ENCODE data around the gene ZNF500. TPM values are rescaled to one million over a fixed set of nuclear protein-coding genes. Genes with fewer than 3 reads are reported as not detected.
A peak's percentile ranks its signal among the peaks of the same experiment; 100 is the strongest.

Gene ZNF500
- total and polyA plus RNA-seq, 2 of the 4 experiments (the other 2 are of a cell fraction), result 4.5 to 5.9 TPM

DNA sequence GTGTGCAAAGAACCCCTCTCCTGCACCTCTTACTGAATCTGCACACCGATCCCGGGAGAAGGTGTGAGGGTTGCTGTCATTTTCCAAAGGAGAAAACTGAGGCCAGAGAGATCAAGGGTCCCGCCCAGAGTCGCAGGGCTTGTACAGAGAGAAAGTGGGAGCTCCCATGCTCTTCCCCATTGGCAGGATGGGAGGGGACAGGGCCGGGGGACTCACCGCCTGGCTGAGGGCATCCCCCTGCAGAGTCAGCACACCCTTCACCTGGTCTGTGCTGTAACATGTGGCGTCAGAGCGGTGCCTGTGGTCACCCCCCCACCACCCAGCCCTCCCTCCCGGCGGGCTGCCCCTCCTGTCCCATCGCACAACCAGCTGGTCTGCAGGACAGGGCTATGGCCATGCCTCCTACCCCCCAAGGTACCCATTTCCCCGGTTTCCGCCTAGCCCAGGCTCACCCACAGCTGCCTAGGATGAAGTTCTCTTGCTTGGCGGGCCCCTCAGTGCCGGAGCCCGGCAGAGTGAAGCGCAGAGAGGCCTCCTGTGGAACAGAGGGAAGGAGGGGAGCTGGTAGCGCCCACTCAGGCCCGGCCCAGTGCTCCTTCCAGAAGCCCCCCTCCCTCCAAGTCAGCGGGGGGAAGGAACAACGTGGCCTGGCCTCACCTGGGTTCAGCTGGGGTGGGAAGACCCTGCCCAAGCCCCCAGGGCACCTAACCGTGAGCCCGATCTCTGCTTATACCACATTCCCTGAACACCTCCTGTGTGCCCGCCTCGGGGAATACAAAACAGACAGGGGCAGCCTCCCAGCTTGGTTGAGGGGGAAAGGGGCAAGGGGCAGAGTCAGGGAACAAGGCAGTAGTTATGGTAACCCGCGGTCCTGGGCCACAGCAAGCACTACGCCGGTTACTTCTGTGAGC, 34.3 kb upstream of the ZNF500 start:
- Histone ChIP-seq H3K14ac (replicated peaks; ENCODE audit: low read depth, low read length) (0 out of 2 replicates have a peak overlapping the region, but pooled peaks have one; percentile 50), H2AFZ (replicated peaks; ENCODE audit: low read length, poor library complexity) (peak overlapping the region; percentile 97), H2AK9ac (replicated peaks; ENCODE audit: low read depth, low read length, poor library complexity) (peak overlapping the region; percentile 91), H4K20me1 (ENCODE audit: insufficient read depth, low read length) (no peaks in the 10 kb centered on the region; the same call in 1 of the 2 replicates), H2BK120ac (ENCODE audit: low read depth, low read length) (no peak overlapping the region), H3K4me2 (ENCODE audit: low read depth, low read length) (peak overlapping the region; percentile 75), H2BK15ac (ENCODE audit: low read depth, low read length) (no peak overlapping the region), H3K27ac (ENCODE audit: insufficient read depth, low read length) (no peak overlapping the region), H2AK5ac (ENCODE audit: low read depth, low read length) (0 out of 2 replicates have a peak overlapping the region, but pooled peaks have one; percentile 15), H2BK20ac (ENCODE audit: low read depth, low read length) (no peak overlapping the region), H3K4ac (ENCODE audit: low read depth, low read length) (no peak overlapping the region; the same call in 1 of the 2 replicates), H3K9me3 (ENCODE audit: control insufficient read depth, insufficient read depth, low read length) (no peaks in the 10 kb centered on the region), H3K9ac (ENCODE audit: low read depth, low read length) (peak overlapping the region; percentile 57), H3K36me3 (ENCODE audit: control insufficient read depth, insufficient read depth, low read length) (peaks cover 21% of the 10 kb centered on the region), H3K56ac (ENCODE audit: extremely low read depth, insufficient read depth, low read length) (no peak overlapping the region), H4K5ac (ENCODE audit: low read depth, low read length) (no peak overlapping the region), H3K23ac (ENCODE audit: low read depth, low read length) (peak overlapping the region; percentile 69), H4K91ac (ENCODE audit: insufficient read depth, low read depth, low read length) (no peak overlapping the region), H3K18ac (ENCODE audit: low read depth, low read length) (no peak overlapping the region), H3K9me1 (ENCODE audit: insufficient read depth, low read length) (no peaks in the 10 kb centered on the region), H2BK5ac (ENCODE audit: low read depth, low read length, poor library complexity, severe bottlenecking) (no peak overlapping the region), H3K4me1 (ENCODE audit: control insufficient read depth, insufficient read depth, low read length) (peaks cover 5% of the 10 kb centered on the region; the same call in 1 of the 2 replicates), H3K79me1 (ENCODE audit: low read depth in 1 of 2, low read length in 2 of 2) (peaks cover 0 to 7% of the 10 kb centered on the region in 2 experiments; a peak in 1 of 4 replicates), H3K27me3 (ENCODE audit: control insufficient read depth, insufficient read depth, low read length) (no peaks in the 10 kb centered on the region), H3K4me3 (ENCODE audit: insufficient read depth, low read depth, low read length) (peak overlapping the region; percentile 94), H4K8ac (ENCODE audit: low read depth in 2 of 2, low read length in 2 of 2) (peak overlapping the region; percentile 36 to 79; a peak in 3 of 4 replicates)
- ChIA-PET POLR2A (ENCODE audit: unreplicated experiment) (no interaction called here), CTCF (no interaction called here)
- no peak for TF ChIP-seq SMC3 (IDR thresholded peaks at IDR 0.05; ENCODE audit: low read depth, low read length)
- TF ChIP-seq MAFK (IDR thresholded peaks at IDR 0.05; ENCODE audit: low read depth, low read length), result no peak
- TF ChIP-seq MAZ (IDR thresholded peaks at IDR 0.05; ENCODE audit: borderline replicate concordance, low read depth, low read length), result no peak
- TF ChIP-seq, protein P1, sequence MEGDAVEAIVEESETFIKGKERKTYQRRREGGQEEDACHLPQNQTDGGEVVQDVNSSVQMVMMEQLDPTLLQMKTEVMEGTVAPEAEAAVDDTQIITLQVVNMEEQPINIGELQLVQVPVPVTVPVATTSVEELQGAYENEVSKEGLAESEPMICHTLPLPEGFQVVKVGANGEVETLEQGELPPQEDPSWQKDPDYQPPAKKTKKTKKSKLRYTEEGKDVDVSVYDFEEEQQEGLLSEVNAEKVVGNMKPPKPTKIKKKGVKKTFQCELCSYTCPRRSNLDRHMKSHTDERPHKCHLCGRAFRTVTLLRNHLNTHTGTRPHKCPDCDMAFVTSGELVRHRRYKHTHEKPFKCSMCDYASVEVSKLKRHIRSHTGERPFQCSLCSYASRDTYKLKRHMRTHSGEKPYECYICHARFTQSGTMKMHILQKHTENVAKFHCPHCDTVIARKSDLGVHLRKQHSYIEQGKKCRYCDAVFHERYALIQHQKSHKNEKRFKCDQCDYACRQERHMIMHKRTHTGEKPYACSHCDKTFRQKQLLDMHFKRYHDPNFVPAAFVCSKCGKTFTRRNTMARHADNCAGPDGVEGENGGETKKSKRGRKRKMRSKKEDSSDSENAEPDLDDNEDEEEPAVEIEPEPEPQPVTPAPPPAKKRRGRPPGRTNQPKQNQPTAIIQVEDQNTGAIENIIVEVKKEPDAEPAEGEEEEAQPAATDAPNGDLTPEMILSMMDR (conservative IDR thresholded peaks at IDR 0.05; ENCODE audit: low read depth, low read length), result no peak
- no peak for DNase-seq
- WGBS, 2 experiments (ENCODE audit: extremely low coverage in 2 of 2, insufficient read length in 1 of 2), result 87% methylated on average over 3 of the region's 29 CpGs; no CpG with 5 or more reads in 1 of the 2 experiments
- BruUV-seq (replicated peaks), result no TSS peak
- dilution Hi-C loops (cut with HindIII; ENCODE audit: low sequenced_read_pairs, unreplicated experiment), result no loop called here
- intact Hi-C loops (cut with micrococcal nuclease), result loop anchor here (5.0 kb wide), 1 partner anchor 34 kb away; the partner anchor contains the start of gene ZNF500
- in situ Hi-C loops (cut with MboI; ENCODE audit: low sequenced_read_pairs), result no loop called here
- no peak for ATAC-seq (ENCODE audit: low read depth)
